HCT116 (cell line): ENCODE results near the gene CCDC146. TPM values are rescaled to one million over a fixed set of nuclear protein-coding genes. Genes with fewer than 3 reads are reported as not detected.

ENCODE experiments used
- ATAC-seq: fragments of 200-7000 bp; cut with Tn5 transposase; 2 replicates; pipeline ENCODE4 v1.9.1; 2020; ENCODE audit warnings: mild to moderate bottlenecking, moderate library complexity
- BruUV-seq: library from RNA; stranded (reverse); fragments of 400-500 nt; replicated peaks from 2 replicates; lab custom pipeline; 2021; lab: Mats Ljungman, UMichigan
- CTCF ChIA-PET: fragments of 300-600 bp; sonication (Branson Sonifier 250); formaldehyde crosslinking; loops from one replicate; lab custom pipeline; 2021; ENCODE audit warnings: antibody characterized with exemption; lab: Charles Lee
- POLR2A ChIA-PET: fragments of 300-600, 350-600 bp; sonication (Branson Sonifier 250); formaldehyde crosslinking; loops from one replicate; lab custom pipeline; 2021; ENCODE audit warnings: antibody characterized with exemption; lab: Charles Lee
- RAD21 ChIA-PET, 2 experiments: fragments of 300-600 bp; sonication (Branson Sonifier 250); formaldehyde crosslinking; loops; one replicate each; lab custom pipeline; 2023; ENCODE audit warnings: low total read pairs in 2 of 2; ENCODE audit not compliant: uncharacterized antibody in 2 of 2, unreplicated experiment in 2 of 2, low non-redundant PET in 1 of 2; lab: Charles Lee
- DNase-seq: peaks from one replicate; pipeline ENCODE4 v3.0.0-alpha.2; 2010; ENCODE audit warnings: low read depth, low spot score
- H2AFZ ChIP-seq: fragments of 200-600 bp; shearing (Covaris generic), sonication (generic); 2 replicates; pipeline ENCODE4 v1.6.1; 2017; ENCODE audit warnings: low read depth, mixed run types, mixed read lengths, antibody characterized with exemption, low read length; ENCODE audit not compliant: poor library complexity, severe bottlenecking
- H3K27ac ChIP-seq: 2 replicates; pipeline ENCODE4 v1.5.1; 2012; ENCODE audit warnings: low read depth, low read length
- H3K27me3 ChIP-seq: fragments of 200-600 bp; sonication (generic); 2 replicates; pipeline ENCODE4 v1.6.1; 2016; ENCODE audit warnings: mixed run types, low read length, mixed read lengths; ENCODE audit not compliant: insufficient read depth
- H3K36me3 ChIP-seq, 2 experiments: fragments of 200-500 bp in 1 of 2; fragments of 200-600 bp in 1 of 2; sonication (Bioruptor generic) in 1 of 2; sonication (generic) in 1 of 2; 2 replicates each; pipeline versions ENCODE4 v1.5.1 to v1.6.1; 2014 to 2016; ENCODE audit warnings: low read length in 2 of 2, inconsistent platforms in 1 of 2, mixed read lengths in 1 of 2, mixed run types in 1 of 2; ENCODE audit not compliant: insufficient read depth in 2 of 2, control insufficient read depth in 1 of 2
- H3K4me1 ChIP-seq, 2 experiments: fragments of 200-600 bp in 1 of 2; sonication (generic) in 1 of 2; 2 replicates each; pipeline versions ENCODE4 v1.5.1 to v1.6.1; 2012 to 2017; ENCODE audit warnings: low read length in 2 of 2, inconsistent platforms in 1 of 2, mild to moderate bottlenecking in 1 of 2, mixed read lengths in 1 of 2, mixed run types in 1 of 2, moderate library complexity in 1 of 2; ENCODE audit not compliant: insufficient read depth in 2 of 2, control insufficient read depth in 1 of 2
- H3K4me2 ChIP-seq: fragments of 200-600 bp; sonication (generic); 2 replicates; pipeline ENCODE4 v1.6.1; 2017; ENCODE audit warnings: mixed run types, low read length, mixed read lengths
- H3K4me3 ChIP-seq, 2 experiments: fragments of 200-600 bp in 1 of 2; sonication (generic) in 1 of 2; replicated peaks in 1 of 2; 2 replicates each; pipeline ENCODE4 v1.5.1; 2011 to 2016; ENCODE audit warnings: low read length in 2 of 2, control low read depth in 1 of 2, low read depth in 1 of 2, mild to moderate bottlenecking in 1 of 2, mixed read lengths in 1 of 2, mixed run types in 1 of 2
- H3K79me2 ChIP-seq: fragments of 200-600 bp; sonication (generic); 2 replicates; pipeline ENCODE4 v1.6.1; 2017; ENCODE audit warnings: mild to moderate bottlenecking, mixed run types, low read length, moderate library complexity, mixed read lengths; ENCODE audit not compliant: insufficient read depth
- H3K9ac ChIP-seq: fragments of 200-600 bp; sonication (generic); 2 replicates; pipeline ENCODE4 v1.6.1; 2016; ENCODE audit warnings: low read length, mixed read lengths
- H3K9me2 ChIP-seq: fragments of 200-600 bp; sonication (generic), shearing (Covaris generic); 2 replicates; pipeline ENCODE4 v1.6.1; 2017; ENCODE audit warnings: mixed run types, mild to moderate bottlenecking, moderate library complexity; ENCODE audit not compliant: insufficient read depth
- H3K9me3 ChIP-seq, 2 experiments: fragments of 200-500 bp in 1 of 2; fragments of 200-600 bp in 1 of 2; sonication (Bioruptor generic) in 1 of 2; sonication (generic) in 1 of 2; 2 replicates each; pipeline ENCODE4 v1.6.1; 2014 to 2017; ENCODE audit warnings: low read length in 2 of 2, mixed read lengths in 2 of 2, inconsistent platforms in 1 of 2, low read depth in 1 of 2, mild to moderate bottlenecking in 1 of 2, mixed run types in 1 of 2, moderate library complexity in 1 of 2; ENCODE audit not compliant: control insufficient read depth in 1 of 2, insufficient read depth in 1 of 2
- H4K20me1 ChIP-seq: fragments of 200-600 bp; sonication (generic), shearing (Covaris generic); 2 replicates; pipeline ENCODE4 v1.6.1; 2017; ENCODE audit warnings: mixed run types, mild to moderate bottlenecking, moderate library complexity; ENCODE audit not compliant: insufficient read depth
- ATF3 ChIP-seq: IDR thresholded peaks from 2 replicates; pipeline ENCODE4 v1.6.1; 2012
- CTCF ChIP-seq, 3 experiments: fragments of 200-600 bp in 1 of 3; sonication (generic) in 1 of 3; IDR thresholded peaks in 2 of 3; conservative IDR thresholded peaks in 1 of 3; 2 replicates each; pipeline ENCODE4 v1.5.1; 2012 to 2017; ENCODE audit warnings: low read depth in 2 of 3, low read length in 2 of 3, antibody characterized with exemption in 1 of 3, borderline replicate concordance in 1 of 3, control low read depth in 1 of 3, mild to moderate bottlenecking in 1 of 3, mixed read lengths in 1 of 3, mixed run types in 1 of 3, moderate library complexity in 1 of 3; ENCODE audit not compliant: insufficient read depth in 1 of 3
- JUND ChIP-seq: IDR thresholded peaks from 2 replicates; pipeline ENCODE4 v1.6.1; 2012
- REST ChIP-seq: IDR thresholded peaks from 2 replicates; pipeline ENCODE4 v1.6.1; 2012; ENCODE audit warnings: low read depth
- SIN3A ChIP-seq: IDR thresholded peaks from 2 replicates; pipeline ENCODE4 v1.6.1; 2012; ENCODE audit warnings: low read depth
- SRF ChIP-seq: IDR thresholded peaks from 2 replicates; pipeline ENCODE4 v1.6.1; 2012; ENCODE audit warnings: low read depth
- TCF7L2 ChIP-seq: IDR thresholded peaks from 2 replicates; pipeline ENCODE4 v1.7.0; 2011; ENCODE audit warnings: borderline replicate concordance, inconsistent platforms; ENCODE audit not compliant: insufficient read depth, insufficient read length; ENCODE audit errors: extremely low read depth
- intact Hi-C: fragments of 100-400 bp; cut with micrococcal nuclease; formaldehyde crosslinking; loops from 2 replicates; pipeline ENCODE4 v1.10.0; 2022
- total RNA-seq: library from RNA; stranded (reverse); gene quantifications from one replicate; pipeline ENCODE4 v1.2.1, GENCODE V29; 2021; ENCODE audit not compliant: unreplicated experiment

The CCDC146 gene
- total RNA-seq, 1 experiment from 2014 or later = 6.3 TPM

- intact Hi-C loops = no loop called here
Measured at GRCh38 chr7:77320714-77321113, 198.3 kb downstream of the CCDC146 start.

GRCh38 chr7:77321300-77321699, 198.9 kb downstream of the CCDC146 start:
- POLR2A ChIA-PET = no interaction called here
- DNase-seq (no peak), ATAC-seq (no peak)
- Histone ChIP-seq H3K9ac (no peak overlapping the region), H2AFZ (no peak overlapping the region), H4K20me1 (no peaks in the 10 kb centered on the region), H3K4me3 (no peak overlapping the region), H3K4me2 (no peak overlapping the region), H3K36me3 (no peaks in the 10 kb centered on the region), H3K9me3 (no peaks in the 10 kb centered on the region), H3K4me1 (peaks cover 0 to 11% of the 10 kb centered on the region in 2 experiments; a peak in 1 of 4 replicates), H3K9me2 (no peaks in the 10 kb centered on the region), H3K79me2 (no peaks in the 10 kb centered on the region), H3K27ac (no peak overlapping the region), H3K27me3 (no peaks in the 10 kb centered on the region)
- CTCF ChIA-PET = no interaction called here
- RAD21 ChIA-PET = no interaction called here
- intact Hi-C loops = no loop called here
- no TSS peak for BruUV-seq
- TF ChIP-seq REST = no peak
- TF ChIP-seq ATF3 = no peak
- no peak for TF ChIP-seq SIN3A
- TF ChIP-seq TCF7L2 = no peak
- TF ChIP-seq, all 23 proteins: peak for 0

More at GRCh38 chr7:77320714-77321113, 198.3 kb downstream of the CCDC146 start:
- no peak for ATAC-seq
- no peak for TF ChIP-seq SIN3A
- no peak for TF ChIP-seq SRF
- TF ChIP-seq JUND = no peak
- no peak for TF ChIP-seq CTCF (IDR thresholded peaks at IDR 0.05 in 2 of 3, conservative IDR thresholded peaks at IDR 0.05 in 1 of 3; ENCODE audit: borderline replicate concordance in 1 of 3, insufficient read depth in 1 of 3, low read depth in 2 of 3, low read length in 2 of 3)
- Histone ChIP-seq H3K79me2 (no peaks in the 10 kb centered on the region), H3K36me3 (no peaks in the 10 kb centered on the region), H3K4me2 (no peak overlapping the region), H3K9me2 (no peaks in the 10 kb centered on the region), H3K4me1 (peaks cover 0 to 11% of the 10 kb centered on the region in 2 experiments; a peak in 1 of 4 replicates), H3K4me3 (no peak overlapping the region), H2AFZ (no peak overlapping the region), H3K27ac (no peak overlapping the region), H3K27me3 (no peaks in the 10 kb centered on the region), H3K9ac (no peak overlapping the region), H4K20me1 (no peaks in the 10 kb centered on the region), H3K9me3 (no peaks in the 10 kb centered on the region)
- CTCF ChIA-PET = no interaction called here
- POLR2A ChIA-PET = no interaction called here
- DNase-seq = no peak
- no TSS peak for BruUV-seq
- RAD21 ChIA-PET = no interaction called here
